ENCODE measurements around the gene YPEL2. TPM values are rescaled to one million over a fixed set of nuclear protein-coding genes. Genes with fewer than 3 reads are reported as not detected.

YPEL2 gene
- total and polyA plus RNA-seq, 2 of the 13 experiments (the other 11 are each of a cell fraction or from before 2014, with no cell fraction given), result 8.5 to 21.1 TPM

- TF ChIP-seq ZBTB43 (CRISPR knock-in tag; conservative IDR thresholded peaks at IDR 0.05) (no peak), EZH2 (conservative IDR thresholded peaks at IDR 0.05; ENCODE audit: low read depth, low read length) (no peak), ZNF564 (CRISPR knock-in tag; IDR thresholded peaks at IDR 0.05) (no peak), NFRKB (IDR thresholded peaks at IDR 0.05) (no peak), ZNF547 (CRISPR knock-in tag; IDR thresholded peaks at IDR 0.05) (peak; percentile 81), RARG (CRISPR knock-in tag; IDR thresholded peaks at IDR 0.05; ENCODE audit: low read depth) (no peak), ZNF24 (IDR thresholded peaks at IDR 0.05) (no peak), SRY (CRISPR knock-in tag; IDR thresholded peaks at IDR 0.05) (peak; percentile 12; the same call in 1 of the 2 replicates), KDM6A (CRISPR knock-in tag; IDR thresholded peaks at IDR 0.05; ENCODE audit: low read depth) (no peak), ZNF253 (CRISPR knock-in tag; IDR thresholded peaks at IDR 0.05; ENCODE audit: borderline replicate concordance) (no peak; the same call in 1 of the 2 replicates), EHMT2 (IDR thresholded peaks at IDR 0.05; ENCODE audit: borderline replicate concordance, low read depth, low read length) (no peak), ZNF660 (CRISPR knock-in tag; IDR thresholded peaks at IDR 0.05; ENCODE audit: borderline replicate concordance, low read depth) (no peak), TOPORS (CRISPR knock-in tag; IDR thresholded peaks at IDR 0.05) (no peak), ZNF674 (CRISPR knock-in tag; IDR thresholded peaks at IDR 0.05; ENCODE audit: low read depth) (no peak), CREM (IDR thresholded peaks at IDR 0.05) (no peak), CREM (CRISPR knock-in tag; IDR thresholded peaks at IDR 0.05) (no peak), NBN (conservative IDR thresholded peaks at IDR 0.05) (no peak), NR2C2 (CRISPR knock-in tag; IDR thresholded peaks at IDR 0.05; ENCODE audit: borderline replicate concordance) (peak; percentile 48; the same call in 1 of the 2 replicates), ZNF616 (CRISPR knock-in tag; IDR thresholded peaks at IDR 0.05; ENCODE audit: low read depth) (no peak), ATAD3A (CRISPR knock-in tag; IDR thresholded peaks at IDR 0.05) (no peak), RXRA (CRISPR knock-in tag; IDR thresholded peaks at IDR 0.05) (peak; percentile 52; the same call in 1 of the 2 replicates), TOE1 (CRISPR knock-in tag; IDR thresholded peaks at IDR 0.05) (no peak), ZNF775 (CRISPR knock-in tag; IDR thresholded peaks at IDR 0.05; ENCODE audit: borderline replicate concordance) (no peak)
- TF ChIP-seq, protein P1, sequence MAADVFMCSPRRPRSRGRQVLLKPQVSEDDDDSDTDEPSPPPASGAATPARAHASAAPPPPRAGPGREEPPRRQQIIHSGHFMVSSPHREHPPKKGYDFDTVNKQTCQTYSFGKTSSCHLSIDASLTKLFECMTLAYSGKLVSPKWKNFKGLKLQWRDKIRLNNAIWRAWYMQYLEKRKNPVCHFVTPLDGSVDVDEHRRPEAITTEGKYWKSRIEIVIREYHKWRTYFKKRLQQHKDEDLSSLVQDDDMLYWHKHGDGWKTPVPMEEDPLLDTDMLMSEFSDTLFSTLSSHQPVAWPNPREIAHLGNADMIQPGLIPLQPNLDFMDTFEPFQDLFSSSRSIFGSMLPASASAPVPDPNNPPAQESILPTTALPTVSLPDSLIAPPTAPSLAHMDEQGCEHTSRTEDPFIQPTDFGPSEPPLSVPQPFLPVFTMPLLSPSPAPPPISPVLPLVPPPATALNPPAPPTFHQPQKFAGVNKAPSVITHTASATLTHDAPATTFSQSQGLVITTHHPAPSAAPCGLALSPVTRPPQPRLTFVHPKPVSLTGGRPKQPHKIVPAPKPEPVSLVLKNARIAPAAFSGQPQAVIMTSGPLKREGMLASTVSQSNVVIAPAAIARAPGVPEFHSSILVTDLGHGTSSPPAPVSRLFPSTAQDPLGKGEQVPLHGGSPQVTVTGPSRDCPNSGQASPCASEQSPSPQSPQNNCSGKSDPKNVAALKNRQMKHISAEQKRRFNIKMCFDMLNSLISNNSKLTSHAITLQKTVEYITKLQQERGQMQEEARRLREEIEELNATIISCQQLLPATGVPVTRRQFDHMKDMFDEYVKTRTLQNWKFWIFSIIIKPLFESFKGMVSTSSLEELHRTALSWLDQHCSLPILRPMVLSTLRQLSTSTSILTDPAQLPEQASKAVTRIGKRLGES (CRISPR knock-in tag; IDR thresholded peaks at IDR 0.05; ENCODE audit: borderline replicate concordance), result no peak
- TF ChIP-seq, protein P2, sequence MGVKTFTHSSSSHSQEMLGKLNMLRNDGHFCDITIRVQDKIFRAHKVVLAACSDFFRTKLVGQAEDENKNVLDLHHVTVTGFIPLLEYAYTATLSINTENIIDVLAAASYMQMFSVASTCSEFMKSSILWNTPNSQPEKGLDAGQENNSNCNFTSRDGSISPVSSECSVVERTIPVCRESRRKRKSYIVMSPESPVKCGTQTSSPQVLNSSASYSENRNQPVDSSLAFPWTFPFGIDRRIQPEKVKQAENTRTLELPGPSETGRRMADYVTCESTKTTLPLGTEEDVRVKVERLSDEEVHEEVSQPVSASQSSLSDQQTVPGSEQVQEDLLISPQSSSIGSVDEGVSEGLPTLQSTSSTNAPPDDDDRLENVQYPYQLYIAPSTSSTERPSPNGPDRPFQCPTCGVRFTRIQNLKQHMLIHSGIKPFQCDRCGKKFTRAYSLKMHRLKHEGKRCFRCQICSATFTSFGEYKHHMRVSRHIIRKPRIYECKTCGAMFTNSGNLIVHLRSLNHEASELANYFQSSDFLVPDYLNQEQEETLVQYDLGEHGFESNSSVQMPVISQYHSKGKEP (CRISPR knock-in tag; IDR thresholded peaks at IDR 0.05), result no peak
- TF ChIP-seq, protein P3, sequence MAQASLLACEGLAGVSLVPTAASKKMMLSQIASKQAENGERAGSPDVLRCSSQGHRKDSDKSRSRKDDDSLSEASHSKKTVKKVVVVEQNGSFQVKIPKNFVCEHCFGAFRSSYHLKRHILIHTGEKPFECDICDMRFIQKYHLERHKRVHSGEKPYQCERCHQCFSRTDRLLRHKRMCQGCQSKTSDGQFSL (CRISPR knock-in tag; IDR thresholded peaks at IDR 0.05), result no peak
Measured at GRCh38 chr17:59331929-59332748, 684 bp downstream of the YPEL2 start (continued).
